HG03378 (cell line): Measurements from ENCODE around the gene PTPN21.

Experiments used
- ATAC-seq: cut with Tn5 transposase; IDR thresholded peaks from one replicate; pipeline ENCODE4 v1.9.1; 2021; ENCODE audit warnings: mild to moderate bottlenecking, moderate library complexity; ENCODE audit not compliant: unreplicated experiment

PTPN21 gene

DNA sequence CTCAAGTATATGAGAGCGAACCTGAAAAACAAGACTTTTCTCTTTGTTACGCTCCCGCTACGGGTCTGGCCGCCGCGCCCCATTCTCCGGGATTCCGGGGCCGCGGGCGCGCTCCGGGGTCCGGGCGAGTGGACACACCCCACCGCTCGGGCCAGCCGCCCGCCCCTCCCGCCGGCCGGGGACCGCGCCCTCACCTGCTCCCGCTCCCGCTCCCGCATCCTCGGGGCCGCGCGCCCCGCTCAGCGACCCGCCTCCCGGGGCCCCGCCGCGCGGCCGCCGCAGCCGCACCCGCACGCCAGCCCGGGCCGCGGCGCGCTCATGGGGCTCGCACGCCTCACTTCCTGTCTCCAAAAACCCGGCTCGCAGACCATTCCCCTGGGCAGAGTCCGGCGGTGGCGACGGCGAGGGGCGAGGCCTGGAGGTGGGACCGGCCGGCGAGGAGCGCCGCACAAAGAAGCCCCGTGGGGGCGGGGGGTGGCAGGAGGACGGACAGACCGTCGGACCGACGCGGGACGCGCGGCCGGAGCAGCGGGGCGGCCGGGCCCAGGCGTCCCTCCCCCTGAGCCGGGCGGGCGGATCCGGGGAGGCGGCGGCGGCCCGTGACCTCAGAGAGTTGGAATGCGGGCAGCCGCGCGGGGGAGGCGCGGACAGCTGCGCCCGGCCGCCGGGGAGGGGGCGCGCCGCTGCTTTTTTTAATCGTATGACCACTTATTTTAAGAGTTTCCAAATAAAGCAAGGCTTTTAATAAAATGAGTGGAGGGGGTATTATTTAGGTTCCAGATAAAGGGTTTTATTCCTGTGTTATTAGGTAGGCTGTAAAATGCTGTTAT lies at the start of gene PTPN21:
Gene PTPN21 (minus strand): TSS at position 551 of the 830 bp plus-strand sequence. CDS start 4,590 bp downstream, outside the sequence.
- no peak for ATAC-seq

GRCh38 chr14:88604212-88604611 lies 49.4 kb upstream of the PTPN21 start:
- ATAC-seq, result no peak

- ATAC-seq, result peak; percentile 97
Measured at GRCh38 chr14:88599761-88600439, 45.1 kb upstream of the PTPN21 start.

- no peak for ATAC-seq
Measured at GRCh38 chr14:88599326-88599725, 44.5 kb upstream of the PTPN21 start.

GRCh38 chr14:88598097-88598675 lies 43.4 kb upstream of the PTPN21 start:
- ATAC-seq, result no peak

DNA sequence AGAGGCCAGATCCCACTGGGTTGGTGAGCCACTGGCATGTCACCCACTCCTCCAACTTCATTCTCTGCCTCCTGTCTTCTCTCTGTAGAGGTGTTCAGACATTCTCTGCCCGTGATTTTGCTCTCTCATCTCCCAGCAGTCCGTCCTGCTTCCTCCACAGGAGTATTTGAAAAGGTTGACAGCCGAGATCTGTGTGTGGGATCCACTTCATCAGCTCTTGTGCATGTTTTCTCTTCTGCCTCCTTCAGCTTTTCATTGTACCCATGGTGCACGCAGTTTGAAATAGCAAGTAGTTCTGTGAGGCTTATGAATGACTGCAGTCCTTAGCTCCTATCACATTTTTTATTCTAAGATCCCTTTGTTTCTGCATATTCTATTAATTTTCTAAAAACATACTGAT lies 42.8 kb upstream of the PTPN21 start:
- ATAC-seq, result no peak

- no peak for ATAC-seq
Measured at GRCh38 chr14:88597038-88597437, 42.2 kb upstream of the PTPN21 start.

- ATAC-seq, result no peak
Measured at GRCh38 chr14:88592031-88592430, 37.2 kb upstream of the PTPN21 start.

DNA sequence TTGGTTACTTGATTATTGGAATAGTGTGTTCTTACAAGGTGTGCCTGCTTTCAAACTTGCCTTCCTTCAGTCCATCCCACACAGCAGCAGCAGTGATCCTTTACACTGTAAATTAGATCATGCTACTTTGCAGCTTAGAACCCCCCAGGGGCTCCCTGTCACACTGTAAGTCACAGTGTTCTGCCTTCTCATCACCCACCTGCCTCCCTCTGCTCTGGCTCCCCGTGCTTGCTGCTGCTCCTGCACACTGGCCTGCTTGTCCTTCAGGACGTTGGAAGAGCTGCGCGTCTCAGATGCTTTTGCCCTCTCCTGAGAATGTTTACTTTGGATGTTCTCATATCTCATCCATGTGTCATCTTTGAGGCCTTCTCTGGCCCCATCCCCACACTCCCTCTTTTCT lies 35.4 kb upstream of the PTPN21 start:
- ATAC-seq, result no peak

DNA sequence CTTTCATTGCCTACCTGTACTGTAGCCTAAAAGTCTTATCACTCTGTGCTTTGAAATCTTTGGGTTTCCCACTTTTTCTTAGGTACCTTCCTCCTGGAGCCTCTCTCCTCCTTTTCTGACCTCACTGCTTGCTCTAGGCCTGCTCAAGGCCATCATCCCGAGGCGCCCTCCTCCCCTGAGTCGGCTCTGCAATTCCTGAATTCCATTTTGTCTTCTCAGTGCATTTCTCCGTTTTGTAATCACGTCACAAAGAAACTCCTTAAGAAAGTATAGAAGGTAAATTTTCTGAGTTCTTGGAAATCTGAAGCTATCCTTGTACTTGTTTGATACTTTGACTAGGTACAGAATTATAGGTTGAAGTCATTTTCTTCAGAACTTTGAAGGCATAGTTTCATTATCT lies 33.3 kb upstream of the PTPN21 start:
- ATAC-seq, result no peak

DNA sequence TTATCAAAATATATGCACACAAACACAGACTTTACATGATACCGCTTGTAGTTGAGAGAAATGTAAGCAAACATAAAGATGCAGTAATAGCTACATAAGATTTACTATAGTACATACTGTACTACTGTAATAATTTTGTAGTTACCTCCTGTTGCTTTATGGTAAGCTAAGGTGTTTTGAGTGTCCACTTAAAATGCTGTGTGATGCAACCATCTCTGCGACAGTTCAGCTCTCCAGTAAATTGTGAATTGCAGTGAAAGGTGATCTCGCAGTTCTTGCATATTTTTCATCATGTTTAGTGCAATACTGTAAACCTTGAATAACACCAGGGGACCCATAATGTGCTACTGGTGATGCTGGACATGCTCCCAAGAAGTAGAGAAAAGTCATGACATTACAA lies 29.6 kb upstream of the PTPN21 start:
- ATAC-seq, result no peak

DNA sequence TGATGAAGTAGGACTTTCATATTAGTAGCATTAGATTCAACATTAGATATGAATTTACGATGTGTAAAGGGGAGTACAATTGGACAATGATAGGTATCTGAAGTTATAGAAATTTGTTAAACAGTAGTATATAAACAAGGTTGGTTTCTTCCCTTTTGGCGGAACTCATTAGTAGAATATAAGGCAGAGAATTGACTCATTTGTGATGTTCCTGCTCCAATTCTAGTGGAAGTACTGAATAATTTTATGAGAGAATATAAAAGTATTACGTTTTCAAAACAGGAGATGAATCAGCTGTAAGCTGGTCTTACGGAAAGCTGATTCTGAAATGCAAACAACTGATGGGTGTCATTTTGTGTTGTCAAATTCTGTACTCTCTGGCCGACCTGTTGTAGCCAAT lies 21.4 kb upstream of the PTPN21 start:
- no peak for ATAC-seq

DNA sequence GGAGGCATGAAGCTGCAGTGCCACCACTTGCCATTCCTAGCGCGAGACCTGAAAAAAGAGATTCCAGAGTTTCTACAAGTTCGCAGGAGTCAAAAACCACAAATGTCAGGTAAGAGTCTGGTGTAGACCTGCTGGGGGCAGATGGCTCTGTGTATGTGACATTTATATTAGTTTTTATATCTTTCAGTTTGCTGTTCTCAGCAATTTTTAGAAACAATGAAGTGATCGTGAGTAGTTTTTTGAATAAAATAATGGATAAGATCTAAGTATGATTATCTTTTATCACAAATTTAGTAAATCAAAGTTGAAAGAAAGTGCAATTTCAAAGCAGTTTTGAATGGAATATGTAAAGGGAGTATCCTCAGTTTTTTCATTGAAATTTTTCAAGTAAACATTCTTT lies 17.3 kb upstream of the PTPN21 start:
- no peak for ATAC-seq

GRCh38 chr14:88568196-88568595 lies 13.4 kb upstream of the PTPN21 start:
- no peak for ATAC-seq

DNA sequence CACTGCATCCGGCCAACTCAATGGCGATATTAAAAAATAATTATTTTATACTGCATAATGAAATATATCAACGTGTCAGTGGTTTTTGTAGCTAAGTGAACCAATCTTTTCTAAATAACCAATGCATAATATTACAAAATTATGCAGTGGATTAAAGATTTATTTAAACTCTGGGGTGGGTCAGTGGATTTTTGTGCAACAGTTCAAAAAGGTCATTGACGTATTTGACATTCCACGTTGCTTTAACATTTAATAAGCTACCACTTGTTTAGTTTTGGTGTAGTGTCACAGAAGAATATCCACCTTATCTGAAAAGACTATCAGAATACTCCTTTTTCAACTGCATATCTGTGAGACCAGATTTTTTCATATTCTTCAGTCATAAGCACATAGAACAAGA lies 10.6 kb upstream of the PTPN21 start:
- no peak for ATAC-seq

DNA sequence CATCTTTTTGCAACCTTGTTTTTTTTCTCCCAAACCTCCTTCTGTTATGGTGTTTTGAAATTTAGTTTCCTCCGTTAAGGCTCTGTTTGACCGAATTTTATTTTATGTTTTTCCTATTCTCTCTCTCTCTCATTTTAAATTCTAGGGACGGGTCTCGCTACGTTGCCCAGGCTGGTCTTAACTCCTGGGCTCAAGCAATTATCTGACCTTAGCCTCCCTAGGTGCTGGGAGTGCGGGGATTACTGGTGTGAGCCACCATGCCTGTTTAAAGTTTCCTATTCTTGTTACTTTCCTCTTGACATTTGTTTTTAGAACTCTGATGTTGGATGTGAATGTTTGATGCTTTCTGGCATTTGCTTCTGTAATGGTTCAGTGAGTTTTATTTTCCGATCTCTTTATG lies 9.0 kb upstream of the PTPN21 start:
- ATAC-seq, result no peak

DNA sequence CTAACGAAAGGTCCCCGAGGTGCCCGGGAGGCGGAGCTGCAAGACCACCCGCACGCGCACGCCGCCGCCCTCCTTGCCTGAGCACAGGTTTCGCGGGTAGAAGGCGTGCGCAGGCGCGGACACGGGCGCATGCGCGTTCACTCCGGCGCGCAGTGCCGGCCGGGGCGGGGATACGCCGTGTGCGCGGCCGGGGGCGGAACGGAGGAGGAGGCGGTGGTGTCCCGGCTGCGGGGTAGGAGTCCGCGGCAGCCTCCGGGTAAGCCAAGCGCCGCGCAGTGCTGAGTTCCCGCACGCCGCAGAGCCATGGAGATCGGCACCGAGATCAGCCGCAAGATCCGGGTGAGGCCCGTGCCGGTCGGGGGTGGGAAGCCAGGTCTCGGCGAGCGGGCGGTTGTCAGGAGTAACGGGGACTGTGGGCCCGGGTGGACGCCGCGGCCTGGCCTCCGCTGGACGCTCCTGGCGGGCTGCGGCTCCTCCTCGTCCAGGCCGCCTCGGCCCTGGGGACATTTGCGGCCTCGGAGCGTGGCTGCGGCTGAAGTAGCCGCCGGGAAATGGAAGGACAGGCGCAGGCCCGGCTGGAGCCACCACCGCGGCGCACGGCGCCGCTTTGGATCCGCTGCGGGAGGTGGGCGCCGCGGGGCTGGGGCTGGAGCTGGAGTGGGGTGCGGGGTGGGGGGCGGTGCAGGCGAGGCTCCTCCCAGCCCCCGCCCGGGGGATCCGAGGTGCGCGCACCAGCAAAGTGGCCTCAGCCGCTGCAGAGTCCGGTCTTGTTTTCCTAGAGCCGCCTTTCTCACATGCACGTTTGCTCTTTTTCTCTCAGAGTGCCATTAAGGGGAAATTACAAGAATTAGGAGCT lies 8.3 kb upstream of the PTPN21 start, which contains the start of gene ZC3H14:
Gene ZC3H14 (plus strand): TSS at position 207 of the 856 bp plus-strand sequence. CDS start 97 bp downstream, at position 304.
- ATAC-seq, result peak; percentile 87

DNA sequence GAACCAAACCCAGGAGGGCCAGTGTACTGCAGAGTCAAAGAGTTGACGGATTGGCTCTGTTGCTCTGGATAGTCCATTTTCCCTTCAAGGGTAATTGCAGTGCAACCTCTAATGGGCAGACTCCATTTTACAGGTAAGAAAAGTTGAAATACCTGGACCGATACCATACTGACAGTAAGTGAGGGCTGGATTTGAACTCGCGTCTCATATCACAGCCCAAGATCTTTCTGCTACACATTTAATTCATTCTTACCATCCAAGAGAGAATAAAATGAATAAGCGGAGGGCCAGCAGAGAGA lies 7.7 kb upstream of the PTPN21 start:
- ATAC-seq, result peak; percentile 21

- ATAC-seq, result no peak
Measured at GRCh38 chr14:88559852-88560251, 5.0 kb upstream of the PTPN21 start.

DNA sequence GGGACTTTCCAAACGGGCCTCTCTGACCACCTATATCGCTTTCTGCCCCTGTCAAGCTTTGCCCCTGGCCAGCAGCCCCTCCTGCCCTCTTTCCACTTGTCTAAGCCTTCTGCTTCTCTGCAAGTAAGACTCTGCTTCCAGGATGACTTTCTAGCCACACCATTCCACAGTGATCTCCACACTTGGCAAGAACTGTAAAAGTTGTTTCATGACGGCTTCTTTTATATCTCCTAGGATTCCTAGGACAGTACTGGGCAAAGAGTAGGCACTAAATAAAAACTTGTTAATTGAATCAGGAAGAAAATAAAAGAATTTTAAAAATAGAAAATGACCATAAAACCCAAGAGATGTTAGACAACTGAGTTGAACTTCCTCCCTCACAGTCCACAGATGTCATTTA lies 1.8 kb upstream of the PTPN21 start:
- ATAC-seq, result no peak

DNA sequence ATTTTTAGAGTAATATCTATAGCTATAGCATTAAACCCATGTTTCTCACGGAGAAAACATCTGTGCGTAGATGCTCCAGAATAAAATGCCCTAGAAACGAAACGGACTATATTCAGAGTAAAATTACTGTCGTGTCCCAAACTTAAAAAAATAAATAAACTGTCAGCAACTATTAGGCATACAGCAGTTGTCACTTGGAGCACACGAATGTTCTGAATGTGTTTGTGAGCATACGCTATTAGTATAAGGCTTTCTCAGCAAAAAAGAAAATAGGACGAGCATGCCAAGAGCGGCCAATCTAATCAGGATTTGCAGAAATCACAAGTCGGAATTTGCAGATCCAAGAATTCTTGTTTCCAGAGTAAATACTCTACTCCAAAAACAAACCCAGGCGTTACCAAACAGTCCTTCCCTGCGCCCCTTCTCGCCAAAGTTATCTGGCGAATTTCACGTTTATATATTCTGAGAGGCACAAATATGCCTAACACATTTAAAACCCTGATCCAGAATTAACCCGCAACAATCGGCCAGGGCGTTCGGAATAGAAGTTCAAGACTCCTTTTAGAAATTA lies 836 bp downstream of the PTPN21 start:
- no peak for ATAC-seq
